Activated CD4-positive, alpha-beta T cell treated with anti-CD3 and anti-CD28 coated beads, Interleukin-2, amount 50 U/mL, for 48 hours (primary cell): ENCODE data around the gene TEC.

Experiments
- DNase-seq, 2 experiments: peaks; one replicate each; pipeline ENCODE4 v3.0.0-alpha.2; 2020

The TEC gene

DNA sequence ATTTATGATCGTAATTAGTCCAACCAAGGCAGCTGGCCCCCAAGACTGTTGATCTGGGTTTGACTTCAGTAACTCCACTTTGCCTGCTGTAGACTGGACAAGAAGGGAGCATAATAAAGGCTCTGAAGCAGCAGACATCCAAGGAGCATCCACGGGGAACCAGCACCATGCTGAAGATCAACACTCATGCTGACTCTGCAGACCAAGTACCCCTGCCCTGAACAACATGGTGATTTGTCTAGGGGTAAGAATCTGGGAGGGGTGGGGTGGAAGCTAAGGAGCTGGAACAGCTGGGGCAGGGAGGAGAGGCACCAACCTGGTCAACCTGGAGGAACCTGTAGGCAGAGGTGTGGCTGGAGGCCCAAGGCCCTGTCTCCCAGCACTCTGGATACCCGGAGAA, 2.1 kb downstream of the TEC start:
- no peak for DNase-seq

DNA sequence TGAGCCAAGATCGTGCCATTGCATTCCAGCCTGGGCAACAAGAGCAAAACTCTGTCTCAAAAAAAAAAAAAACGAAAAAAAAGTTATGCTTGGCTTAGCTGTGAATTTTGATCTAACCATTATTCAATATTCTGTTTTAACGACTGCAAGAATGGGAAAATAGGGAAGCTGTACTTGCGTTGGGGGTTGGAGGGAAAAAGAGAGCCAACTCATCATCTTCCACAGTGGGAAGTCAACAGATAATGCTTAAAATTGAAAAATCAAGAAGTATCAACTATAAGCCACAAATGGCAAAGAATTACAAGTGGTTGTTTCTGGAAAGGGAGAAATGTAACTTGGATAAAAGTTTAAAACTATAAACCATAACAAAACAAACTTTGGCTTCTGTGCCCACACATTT, 2.9 kb downstream of the TEC start:
- no peak for DNase-seq

DNA sequence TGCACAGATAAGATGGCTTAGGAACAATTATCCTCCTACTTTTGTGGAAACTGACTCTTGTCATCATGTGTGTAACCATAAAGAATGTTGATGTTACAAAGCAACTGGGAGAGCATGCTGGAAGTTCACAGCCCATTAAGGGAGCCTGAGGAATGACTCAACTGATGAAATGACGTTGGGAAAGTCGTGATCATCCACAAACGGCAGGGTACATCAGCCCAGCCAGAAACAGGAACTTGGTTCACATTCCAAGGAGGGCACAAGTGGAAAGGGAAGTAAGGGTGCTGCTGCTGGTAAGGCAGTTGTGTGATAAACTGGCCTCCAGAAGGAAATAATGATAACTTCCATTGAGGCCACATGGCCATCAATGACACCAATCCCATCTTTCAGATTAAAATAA, 6.7 kb downstream of the TEC start:
- no peak for DNase-seq

DNA sequence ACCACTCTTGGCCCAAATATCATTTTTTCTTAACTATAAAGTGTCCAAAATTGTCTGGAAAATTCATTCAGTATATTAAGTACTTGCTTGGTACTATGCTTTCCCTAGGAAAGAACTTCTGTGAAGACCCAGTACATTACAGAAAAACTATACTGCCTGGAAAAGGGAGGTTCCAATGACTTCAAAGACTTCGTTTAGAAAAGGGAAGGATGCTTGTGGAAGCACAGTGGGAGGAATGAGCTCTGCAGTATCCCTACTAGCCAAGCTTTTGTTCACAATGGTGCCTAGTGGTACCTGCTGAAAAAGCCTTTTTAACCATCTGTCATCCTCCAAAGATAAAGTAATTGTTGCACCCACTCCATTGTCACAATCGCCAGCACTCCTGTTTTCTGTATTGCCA, 7.2 kb downstream of the TEC start:
- DNase-seq = no peak

DNA sequence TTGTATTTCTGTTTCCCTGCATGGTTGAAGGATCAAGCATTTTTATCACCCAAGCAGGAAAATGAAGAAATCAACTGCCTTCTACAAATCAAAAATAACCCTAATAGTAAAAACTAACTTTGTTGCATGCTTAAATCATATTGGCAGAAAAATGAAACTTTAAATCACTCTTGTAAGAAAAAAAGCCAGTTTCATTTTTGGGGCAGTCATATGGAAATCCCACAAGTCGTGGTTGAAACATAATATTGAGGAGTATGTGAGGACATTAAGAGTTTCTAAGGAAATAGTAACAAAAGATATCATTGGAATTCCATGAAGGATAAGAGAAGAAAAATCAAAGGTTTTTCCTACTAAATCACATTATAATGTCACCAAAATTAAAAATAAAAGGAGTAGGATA, 8.4 kb downstream of the TEC start:
- no peak for DNase-seq

DNA sequence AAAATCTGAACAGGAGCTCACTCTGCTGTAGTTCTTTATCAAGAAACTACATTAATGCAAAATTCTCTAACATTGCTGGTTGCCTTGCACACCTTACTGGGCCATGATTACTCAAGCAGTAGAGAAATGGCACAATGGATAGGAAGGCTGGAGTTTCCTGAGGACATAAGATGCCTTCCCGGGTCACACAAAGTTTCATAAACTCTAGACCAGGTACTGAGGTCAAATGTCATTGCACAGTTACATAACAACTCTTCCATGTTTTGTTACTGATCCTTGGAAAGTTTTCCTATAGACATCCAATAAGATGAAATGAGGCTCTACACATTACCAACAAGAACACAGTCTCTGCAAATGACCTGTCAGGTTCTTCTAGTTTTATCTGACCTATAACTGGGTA, 9.9 kb downstream of the TEC start:
- DNase-seq = no peak

DNA sequence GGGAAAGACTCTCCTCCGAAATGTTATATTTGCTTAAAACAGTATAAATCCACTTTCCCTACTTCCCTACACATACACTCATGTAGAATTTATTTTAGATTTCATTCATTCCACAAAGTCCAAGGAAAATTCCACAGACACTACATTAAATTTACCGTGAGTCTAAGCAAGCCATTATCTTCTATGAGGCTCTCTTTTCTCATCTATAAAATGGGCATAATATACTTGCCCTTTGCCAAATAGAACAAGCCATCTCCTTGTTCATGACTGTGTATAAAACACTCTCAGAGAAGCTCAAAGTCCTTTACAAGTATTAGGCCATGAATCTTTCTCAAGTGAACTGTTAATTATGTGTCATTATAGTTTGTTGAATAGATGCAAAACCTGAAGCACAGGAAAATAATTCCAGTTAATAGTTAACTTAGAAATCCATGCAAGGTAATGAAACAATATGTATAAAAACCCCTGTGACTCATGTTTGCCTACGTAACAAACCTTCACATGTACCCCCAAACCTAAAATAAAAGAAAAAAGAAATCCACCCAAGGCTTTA, 10.7 kb downstream of the TEC start:
- DNase-seq = no peak

DNA sequence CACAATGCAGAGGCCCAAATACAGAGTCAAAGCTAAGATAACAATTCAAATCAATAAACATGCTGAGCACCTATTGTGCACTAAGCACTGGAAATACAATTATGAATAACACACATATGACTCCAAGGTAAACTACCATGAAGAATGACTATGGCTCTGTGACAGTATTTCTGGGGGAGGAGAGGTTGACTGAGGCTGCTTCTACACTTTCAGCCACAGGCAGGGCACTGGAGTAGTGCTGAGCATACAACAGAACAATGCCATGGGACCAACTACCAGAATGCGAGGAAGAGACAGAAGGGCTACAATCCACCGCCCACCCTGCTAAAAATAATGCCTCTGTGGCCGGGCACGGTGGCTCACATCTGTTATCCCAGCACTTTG, 13.7 kb downstream of the TEC start:
- DNase-seq = no peak

DNA sequence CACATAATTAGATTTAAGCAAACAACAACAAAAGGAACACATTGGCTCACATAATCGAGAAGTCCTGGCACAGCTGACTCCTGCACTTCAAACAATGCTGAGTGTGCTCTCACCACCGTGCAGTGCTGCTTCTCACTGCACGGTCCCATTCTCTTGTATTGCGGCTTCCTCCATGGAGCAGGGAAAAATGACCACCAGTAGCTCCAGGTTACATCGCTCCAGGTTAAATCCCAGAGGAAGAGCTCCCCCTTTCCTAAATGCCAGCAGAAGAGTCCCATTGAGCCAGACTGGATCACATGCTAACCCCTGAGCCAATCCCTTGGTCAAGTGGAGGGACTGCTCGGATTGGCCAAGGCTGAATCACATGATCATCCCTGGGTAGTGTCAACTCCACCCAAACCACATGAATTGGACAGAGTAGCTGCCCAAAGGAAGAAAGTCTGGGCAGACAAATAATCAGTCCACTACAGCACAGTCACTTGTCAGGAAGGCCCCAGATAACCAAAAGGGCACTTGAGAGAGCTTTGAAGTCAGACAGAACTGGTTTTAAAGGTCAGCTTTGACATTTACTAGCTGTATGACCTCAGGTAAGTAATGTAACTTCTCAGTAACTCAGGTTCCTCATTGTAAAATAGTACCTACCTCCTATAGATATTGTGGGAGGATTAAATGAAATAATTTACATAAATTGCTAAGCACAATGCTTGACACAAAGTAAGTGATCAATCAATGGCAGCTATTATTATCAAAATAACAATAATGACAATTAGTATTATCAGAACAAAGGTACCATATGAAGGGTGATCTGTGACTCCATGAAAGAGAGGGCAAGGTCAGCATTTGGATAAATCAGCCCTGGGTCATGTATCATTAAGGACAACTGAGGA, 14.3 kb downstream of the TEC start:
- DNase-seq = no peak

DNA sequence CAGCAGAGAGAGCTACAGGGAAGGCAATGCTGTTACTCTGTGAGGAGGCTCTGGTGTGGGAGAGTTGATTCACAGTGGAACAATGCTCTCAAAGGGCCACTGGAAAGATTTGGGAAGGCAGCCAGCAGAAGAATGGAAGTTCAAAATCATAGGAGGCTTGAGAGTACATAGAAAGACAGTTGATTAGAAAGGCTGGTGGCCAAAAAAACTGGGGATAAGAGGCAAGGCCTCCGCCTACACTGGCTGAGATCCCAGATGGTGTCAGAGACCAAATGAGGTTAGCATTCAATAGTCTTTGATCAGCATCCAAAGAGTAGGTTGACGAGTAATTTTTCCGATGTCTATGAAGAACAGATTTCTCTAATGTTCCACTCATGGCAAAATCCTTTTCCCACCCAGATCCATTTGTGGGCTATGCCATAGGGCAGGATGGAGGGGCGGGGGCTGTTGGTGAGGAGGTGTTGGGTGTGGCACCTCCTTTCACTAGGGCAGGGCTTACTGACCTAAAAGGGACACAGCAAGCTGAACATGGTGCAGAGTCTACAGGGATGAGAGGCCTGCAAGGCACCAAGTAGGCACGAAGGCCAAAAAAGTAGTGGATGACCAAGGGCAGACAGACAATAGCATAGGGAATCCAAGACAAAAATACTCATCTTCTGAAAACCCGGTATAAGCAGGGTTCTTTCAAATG, 15.1 kb downstream of the TEC start:
- DNase-seq = no peak

DNA sequence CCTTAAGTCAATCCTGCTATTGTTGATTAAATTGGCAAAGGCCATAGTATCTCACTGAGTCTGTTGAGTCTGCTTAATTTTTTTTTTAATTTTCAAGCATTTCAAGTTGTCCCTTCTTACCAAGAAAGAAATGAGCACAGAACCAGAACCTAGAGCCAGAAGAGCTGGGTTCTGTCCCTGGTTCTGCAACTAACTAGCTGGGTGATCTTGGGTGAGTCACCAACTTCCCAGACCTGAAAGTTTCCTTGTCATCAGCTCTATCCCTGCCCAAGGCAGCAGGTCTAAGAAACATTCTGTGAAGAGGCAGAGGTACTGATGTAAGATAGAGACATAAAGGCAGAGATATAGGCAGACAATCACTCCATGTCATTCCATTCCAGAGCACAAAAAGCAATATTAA, 17.3 kb downstream of the TEC start:
- no peak for DNase-seq

DNA sequence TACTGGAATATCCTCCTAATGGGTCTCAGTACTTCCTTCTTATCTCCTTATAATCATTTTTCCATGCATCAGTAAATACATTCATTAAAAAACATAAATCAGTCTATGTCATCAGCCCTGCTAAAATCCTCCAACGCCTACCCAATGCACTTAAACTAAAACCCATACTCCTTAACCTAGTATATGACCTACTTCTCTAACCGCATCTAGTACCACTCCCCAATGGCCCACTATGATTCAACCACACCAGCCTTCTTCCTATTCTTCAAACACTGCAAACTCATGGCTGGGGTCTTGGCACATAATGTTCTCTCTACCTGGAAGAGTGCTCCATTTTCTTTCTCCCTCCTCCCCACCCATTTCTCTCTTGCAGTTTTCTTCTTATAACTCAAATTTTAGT, 18.7 kb downstream of the TEC start:
- DNase-seq = no peak

DNA sequence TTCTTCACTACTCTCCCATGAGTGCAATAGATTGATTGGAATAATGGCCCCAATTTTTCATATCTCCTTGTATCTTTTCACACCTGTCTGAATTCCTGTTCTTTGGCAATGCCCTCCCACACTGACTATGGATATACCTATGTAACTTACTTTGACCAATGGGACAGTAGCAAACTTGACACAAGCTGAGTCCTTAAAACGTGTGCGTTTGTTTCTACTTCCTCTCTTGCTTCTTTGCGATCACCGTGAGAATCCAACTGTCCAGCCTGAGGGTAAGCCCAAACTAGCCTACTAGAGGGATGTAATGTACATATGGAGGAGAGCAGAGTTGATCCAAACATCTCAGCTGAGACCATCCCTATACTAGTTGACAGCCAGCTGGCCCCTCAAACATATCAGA, 19.3 kb downstream of the TEC start:
- DNase-seq = no peak

DNA sequence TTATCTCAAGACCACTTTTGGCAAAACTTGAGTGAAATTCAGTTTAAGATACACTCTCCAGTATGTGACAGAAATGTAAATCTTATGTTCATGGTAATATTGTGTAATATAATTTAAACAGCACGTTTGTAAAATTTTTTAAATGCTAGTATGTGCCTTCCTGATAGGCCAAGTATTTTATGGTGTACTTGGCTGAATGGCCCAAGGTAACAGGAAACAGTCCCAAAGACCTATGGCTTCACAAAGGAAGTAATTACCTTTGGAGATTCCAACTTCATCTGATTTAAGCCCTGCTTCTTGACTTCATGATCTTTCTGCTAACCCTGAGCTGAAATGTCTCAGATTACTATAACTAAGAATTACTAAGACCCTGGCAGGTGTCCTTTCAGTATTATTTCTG, 20.3 kb downstream of the TEC start:
- no peak for DNase-seq

DNA sequence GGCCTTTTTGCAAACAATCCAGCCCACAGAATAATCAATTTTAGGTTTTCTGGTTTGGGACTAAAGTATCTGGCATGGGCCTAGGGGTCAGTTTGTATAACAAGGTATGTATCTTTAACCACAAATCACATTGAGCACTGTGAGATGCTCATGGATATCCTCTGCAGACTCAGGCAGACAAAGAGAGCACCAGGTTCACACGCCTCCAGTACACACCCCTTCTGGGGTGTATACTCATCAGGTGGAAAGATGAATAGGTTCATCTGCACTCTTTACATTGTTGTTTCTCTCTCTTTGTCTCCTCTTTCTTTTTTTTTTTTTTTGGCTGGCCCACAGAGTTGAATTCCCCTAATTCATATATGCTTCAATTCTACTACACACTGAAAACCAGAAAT, 21.1 kb downstream of the TEC start:
- DNase-seq = no peak

DNA sequence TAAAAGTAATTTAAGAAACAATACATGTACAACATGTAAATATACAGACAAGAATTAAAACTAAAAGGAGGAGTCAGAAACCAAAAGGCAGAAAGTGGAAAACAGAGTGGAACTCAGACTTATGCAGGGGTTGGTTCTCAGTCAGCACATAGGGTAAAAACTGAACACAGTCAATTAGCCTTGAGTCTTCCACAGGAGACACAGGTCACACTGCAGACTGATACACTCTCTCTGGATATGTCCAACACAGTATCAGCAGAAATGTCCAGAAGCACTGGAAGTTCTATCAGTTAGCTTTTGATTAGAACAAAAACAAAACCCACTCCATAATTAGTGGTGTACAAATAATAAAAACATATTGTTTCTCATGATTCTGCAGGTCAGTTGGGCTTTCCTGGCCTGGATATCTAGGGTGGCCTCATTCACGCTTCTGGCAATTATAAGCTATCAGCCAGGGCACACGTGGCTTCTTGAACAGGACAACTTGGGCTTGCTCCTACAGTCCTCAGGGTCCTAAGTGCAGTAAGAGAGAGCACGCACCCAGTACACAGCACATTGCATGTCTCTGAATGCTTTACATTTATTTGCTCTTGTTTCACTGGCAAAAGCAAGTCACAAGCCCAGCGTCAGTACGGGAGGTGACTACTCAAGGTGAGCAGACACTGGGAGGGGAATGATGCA, 21.6 kb downstream of the TEC start:
- DNase-seq = no peak

DNA sequence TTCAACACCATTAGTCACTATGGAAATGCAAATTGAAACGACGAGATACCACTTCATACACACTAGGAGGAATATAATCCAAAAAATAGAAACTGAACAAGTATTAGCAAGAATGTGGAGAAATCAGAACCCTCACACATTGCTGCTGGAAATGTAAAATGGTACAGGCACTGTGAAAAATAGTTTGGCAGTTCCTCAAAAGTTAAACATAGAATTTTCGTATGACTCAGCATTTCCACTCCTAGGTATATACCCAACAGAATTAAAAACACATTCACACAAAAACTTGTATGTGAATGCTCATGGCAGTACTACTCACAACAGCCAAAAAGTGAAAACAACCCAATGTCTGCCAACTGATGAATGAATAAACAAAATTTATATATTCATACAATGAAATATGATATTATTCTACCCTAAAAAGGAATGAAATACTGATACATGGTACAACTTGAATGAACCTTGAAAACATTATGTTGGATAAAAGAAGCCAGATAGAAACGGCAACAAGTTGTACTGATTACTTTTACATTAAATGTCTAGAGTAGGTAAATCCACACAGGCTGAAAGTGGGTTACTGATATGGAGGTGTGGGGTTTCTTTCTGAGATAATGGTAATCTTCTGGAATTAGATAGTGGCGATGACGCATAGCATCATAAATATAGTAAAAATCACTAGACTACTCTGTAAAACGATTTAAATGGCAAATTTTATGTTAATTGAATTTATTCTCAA, 22.3 kb downstream of the TEC start:
- no peak for DNase-seq

DNA sequence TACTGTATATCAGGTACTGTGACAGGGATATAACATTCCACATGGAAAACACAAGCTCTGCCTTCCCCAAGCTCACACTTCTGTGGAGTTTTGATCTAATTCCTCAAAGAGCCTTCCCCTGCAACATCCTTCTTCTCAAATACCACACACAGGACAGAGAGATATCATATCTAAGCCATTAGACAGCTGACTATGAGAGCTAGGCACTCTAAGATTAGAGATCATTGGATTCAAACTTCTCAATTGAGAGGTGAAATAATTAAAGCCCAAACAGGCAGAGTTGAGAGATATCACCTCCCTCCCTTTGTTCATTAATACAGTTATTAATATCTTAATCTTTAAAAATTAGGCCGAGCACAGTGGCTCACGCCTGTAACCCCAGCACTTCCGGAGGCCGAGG, 25.0 kb downstream of the TEC start:
- no peak for DNase-seq

DNA sequence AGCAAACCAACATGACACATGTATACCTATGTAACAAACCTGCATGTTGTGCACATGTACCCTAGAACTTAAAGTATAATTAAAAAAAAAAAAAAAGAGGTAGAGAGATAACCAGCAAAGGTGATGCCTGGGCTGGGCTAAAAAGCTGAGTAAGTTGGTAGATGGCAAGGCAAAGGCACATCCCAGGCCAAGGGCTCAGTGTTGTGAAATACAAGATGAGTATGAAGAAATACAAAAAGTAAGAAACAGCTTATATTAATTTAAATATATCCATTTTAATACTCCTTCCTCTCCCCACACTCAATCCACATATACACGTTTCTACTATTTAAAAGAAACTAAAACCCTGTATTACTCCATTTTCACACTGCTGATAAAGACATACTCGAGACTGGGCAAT, 25.8 kb downstream of the TEC start:
- DNase-seq = no peak

DNA sequence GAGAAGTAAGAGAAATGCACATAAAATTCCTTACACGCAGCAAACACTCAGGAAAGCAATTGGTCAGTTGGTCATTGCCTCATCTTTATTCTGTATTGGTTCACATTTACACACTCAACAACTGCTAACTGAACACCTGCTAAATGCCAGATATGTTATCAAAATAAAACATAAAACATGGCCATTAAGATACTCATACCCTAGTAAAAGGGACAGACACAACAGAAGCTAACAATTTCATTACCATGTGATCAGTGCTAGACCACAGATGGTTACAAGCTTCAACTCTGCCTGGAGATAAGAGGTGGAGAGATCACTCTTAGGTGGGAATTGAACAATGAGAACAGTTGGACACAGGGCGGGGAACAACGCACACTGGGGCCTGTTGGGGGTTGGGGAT, 26.2 kb downstream of the TEC start:
- no peak for DNase-seq

DNA sequence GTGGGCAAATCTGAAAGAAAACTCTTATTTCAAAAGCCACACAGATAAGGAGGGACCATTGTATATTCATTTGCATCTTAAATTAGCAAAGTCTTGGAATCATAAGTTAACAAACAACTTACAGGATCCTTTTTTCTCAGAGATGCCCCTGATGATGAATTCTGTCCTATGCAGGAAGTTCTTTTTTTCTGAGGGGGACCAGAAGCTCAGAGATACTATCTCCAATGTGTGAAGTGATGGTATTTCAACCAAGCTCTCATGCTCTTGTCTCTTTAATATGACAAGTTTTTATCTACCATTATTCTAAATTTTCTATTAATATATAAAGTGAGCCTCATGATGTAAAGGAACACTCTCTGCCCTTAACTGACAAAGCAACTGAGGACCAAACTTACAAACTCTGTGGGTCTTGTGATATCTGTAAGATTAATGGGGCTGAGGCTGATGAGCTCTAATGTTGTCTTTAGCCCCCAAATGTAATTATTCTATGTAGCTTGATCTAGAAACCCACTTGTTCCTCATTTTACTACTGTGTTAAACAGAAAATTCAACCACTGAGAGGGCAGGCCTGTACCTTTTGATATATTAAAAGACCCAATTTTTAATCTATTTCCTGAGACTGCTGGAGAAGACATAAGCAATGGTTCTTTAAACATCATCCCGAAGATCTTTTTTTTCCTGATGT, 27.0 kb downstream of the TEC start:
- DNase-seq = no peak

DNA sequence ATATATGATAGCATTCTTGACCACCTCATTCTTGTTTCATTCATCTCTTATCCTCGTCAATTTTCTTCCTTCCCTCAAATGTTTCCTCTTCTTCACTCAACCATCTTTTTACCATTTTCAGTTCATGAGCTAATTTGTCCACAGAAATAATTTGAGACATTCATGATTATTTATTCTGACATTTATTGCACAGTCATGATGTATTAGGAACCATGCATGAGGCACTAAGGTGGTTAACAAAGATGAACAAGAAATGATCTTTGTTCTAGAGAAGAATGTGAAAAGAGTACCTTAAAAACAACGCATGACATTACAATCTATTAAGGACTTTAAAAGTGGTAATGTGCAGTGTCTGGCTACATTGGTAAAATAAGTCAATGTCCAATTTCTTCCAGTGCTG, 27.9 kb downstream of the TEC start:
- no peak for DNase-seq
